IPS DF 19.7 (cell line): ENCODE results near the gene EFHC1.

ENCODE experiments used
- DNase-seq: peaks from one replicate; pipeline ENCODE4 v3.0.0-alpha.2; 2013; ENCODE audit warnings: low read depth, low spot score

EFHC1 gene

GRCh38 chr6:52517502-52518278, 97.5 kb downstream of the EFHC1 start:
- DNase-seq, result peak; percentile 78

- no peak for DNase-seq
Measured at GRCh38 chr6:52518279-52518945, 98.3 kb downstream of the EFHC1 start.

DNA sequence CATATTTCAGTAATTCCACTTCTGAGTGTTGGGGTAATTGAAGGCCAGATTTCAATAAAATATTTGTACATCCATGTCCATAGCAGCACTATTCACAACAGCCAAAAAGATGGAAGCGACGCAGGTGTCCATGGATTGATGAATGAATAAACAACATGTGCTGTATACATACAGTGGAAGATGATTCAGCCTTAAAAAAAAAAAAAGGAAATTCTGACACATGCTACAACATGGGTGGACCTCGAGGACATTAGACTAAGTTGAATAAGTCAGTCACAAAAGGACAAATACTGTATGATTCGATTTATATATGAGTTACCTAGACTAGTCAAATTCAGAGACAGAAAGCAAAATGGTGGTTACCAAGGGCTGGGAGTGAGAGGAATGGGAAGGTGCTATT, 99.5 kb downstream of the EFHC1 start:
- DNase-seq, result no peak

DNA sequence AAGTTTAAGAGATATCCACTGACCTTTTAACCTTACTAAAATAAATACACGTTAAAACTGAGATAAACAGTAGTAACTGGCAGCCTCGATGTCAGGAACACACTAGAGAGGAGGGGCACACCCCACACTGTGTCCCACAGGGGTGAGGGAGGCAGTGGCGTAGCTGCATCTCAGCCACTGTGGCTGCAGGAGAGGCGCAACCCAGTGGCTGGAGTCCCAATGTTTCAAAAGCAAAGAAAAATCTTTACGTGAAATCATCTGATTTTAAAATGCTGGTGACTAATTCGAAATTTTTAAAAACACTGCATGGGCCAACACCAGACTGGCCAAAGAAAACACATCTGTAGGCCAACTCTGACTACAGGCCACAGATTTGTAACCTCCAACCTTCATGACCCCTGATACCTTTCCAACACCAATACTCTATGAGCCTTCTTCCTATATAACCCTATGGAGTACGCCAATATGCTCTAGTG, 102.0 kb downstream of the EFHC1 start:
- no peak for DNase-seq

DNA sequence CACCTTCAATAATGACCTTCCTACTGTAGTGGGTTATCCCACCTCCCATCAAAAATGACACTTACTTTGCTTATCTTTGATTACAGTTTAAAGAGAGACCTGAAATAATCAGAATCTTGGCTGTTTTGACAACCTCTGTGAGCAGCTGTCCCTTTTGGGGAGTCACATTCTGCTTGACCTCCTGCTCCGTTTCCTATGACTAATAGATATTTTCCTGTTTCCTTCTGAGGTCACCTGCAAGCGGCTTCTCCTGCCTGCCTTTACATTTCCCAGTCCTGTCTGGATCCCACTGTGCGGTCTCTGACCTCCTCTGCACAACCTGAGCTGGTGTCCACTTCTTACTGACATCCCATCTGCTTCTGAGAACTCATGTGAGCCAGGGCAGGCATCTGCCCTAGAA, 102.5 kb downstream of the EFHC1 start:
- DNase-seq, result no peak

- DNase-seq, result no peak
Measured at GRCh38 chr6:52523378-52524142, 103.4 kb downstream of the EFHC1 start.

GRCh38 chr6:52524918-52525317, 104.8 kb downstream of the EFHC1 start:
- no peak for DNase-seq

DNA sequence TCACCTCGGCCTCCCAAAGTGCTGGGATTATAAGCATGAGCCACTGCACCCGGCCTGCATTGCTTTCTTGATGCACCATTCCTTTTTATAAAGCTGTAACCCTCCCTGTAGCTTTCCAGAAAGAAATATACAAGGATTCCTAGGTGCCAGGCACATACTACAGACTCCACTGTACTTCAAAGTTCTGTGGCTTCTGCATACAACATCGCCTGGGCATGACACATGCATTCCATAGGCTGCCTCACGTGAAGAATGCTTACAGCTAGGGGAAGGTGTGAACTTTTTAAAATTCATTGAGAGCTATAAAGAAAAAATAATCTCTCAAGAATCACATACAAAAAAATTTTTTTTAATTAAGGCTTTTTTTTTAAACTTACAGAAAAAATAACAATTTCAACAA, 106.5 kb downstream of the EFHC1 start:
- DNase-seq, result no peak

GRCh38 chr6:52527436-52527835, 107.3 kb downstream of the EFHC1 start:
- no peak for DNase-seq

DNA sequence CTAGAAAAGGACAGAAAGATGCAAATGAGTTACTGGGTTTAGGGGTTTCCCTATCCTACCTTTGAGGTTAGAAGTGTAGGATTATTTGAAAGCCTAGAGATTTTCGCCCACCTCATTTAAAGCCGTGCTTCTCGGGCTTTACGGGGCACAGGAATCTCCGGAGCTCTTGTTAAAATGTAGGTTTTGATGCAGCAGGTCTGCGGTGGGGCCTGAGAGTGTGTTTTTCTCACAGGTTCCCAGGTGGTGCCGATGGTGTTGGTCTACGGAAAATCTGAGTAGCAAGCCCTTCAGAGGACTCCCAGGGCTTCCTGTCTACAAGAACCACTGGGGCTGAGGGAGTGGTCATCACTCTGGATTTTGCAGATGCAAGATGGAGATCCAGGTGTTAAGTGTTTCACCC, 109.2 kb downstream of the EFHC1 start:
- no peak for DNase-seq

- DNase-seq, result no peak
Measured at GRCh38 chr6:52530351-52530750, 110.2 kb downstream of the EFHC1 start.

DNA sequence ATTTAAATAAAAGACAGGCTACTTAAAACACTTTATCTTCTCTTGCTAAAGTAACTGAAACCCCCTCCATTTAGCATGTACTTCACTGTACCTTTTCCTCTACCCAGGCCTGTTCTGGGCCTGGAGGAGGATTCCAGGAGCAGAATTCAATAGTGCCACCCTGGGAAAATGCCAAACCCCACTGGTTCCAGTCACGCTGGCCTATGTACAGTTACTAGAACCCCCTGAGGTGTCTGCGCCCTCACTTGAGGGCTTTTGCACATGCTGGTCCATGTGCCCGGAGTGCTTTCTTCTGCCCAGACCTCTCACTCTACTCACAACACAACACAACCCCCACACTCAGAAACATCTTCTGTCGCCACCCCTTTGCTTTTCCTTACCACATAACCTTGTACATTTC, 111.3 kb downstream of the EFHC1 start:
- no peak for DNase-seq

- no peak for DNase-seq
Measured at GRCh38 chr6:52531834-52532233, 111.7 kb downstream of the EFHC1 start.

- no peak for DNase-seq
Measured at GRCh38 chr6:52532457-52532856, 112.3 kb downstream of the EFHC1 start.

GRCh38 chr6:52533491-52533890, 113.3 kb downstream of the EFHC1 start:
- no peak for DNase-seq

DNA sequence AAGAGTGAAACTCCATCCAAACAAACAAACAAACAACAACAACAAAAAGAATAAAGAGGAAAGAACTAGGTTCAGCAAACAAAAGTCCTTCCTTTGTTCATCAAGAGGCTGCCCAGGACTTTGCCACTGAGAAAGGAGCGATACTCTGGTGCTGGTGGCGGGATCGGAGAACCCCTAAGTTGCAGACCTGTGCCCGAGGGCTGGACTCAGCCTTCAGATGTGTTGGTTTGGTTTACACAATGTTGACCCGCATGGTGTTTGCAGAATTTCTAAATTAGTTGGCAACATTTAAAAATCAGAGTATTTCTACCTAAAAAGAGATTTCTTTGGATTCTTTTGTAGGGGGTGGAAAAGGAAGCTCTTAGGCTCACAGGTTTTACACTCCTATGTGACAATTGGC, 114.2 kb downstream of the EFHC1 start:
- DNase-seq, result no peak

- no peak for DNase-seq
Measured at GRCh38 chr6:52534966-52535390, 114.8 kb downstream of the EFHC1 start.

DNA sequence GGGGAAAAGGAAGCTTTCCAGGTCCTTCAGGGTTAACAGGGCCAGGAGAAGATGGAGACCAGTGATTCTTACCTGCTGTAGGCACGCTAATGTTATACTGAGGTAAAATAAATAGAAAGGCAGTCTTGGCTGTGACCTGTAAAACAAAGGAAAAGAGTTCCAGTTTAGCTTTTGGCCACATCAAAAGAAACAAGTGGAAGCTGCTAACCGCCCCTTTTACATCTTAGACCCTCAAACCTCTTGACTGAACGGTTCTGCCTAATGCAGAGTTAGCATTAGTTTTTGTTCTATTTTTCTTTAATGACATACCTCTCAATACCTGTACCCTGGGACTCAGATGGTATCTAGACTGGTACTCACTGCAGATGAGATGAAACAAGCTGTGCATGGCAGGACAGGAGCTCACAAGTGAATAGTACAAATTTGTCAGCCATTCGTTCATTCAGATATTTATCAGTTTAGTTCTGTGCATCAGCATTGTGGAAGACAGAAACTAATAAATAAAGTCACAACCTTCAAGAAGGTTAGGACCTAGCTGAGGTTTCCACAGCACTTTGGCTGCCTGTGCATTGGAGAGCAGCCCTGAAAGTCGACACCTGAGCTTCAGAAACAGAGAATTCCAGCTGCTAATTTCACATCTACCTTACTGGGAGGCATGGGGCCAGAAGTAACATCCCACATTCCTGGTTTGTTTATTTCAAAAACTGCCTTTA, 115.7 kb downstream of the EFHC1 start:
- DNase-seq, result no peak

GRCh38 chr6:52536424-52536916, 116.3 kb downstream of the EFHC1 start:
- DNase-seq, result no peak

DNA sequence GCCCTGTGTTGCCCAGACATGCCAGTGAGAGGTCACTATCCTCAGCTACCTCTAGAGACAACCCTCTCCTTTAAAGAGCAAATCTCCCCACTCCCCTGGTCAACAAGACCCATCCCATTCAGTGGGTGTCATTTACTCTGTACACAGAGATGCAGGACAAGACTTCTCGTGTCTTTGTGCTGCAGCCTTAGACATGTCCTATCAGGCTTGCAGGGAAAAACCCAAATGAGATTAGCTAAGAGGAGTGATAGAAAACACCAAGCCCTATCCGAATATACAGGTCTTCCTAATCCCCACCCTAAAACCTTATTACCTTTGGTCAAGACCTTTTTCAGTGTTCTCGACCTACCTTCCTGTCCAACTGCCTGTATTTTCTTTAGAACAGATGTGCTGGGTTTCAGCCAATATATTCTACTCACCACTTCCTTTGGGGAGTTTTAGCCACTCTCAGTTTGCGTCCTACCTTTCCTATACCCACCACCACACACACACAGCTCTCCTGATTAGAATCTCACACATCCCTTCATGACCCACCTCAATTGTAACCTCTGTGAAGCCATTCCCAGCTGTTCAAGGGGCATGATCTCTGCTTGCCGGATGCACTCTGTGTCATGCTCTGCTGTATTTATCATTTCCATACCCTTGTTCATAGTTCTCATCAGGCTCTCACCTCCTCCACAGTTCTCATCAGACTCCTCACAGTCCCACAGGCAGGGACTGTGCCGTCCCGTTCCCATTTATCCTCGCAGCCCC, 117.0 kb downstream of the EFHC1 start:
- DNase-seq, result no peak
